Activated CD4-positive, alpha-beta T cell treated with anti-CD3 and anti-CD28 coated beads for 48 hours (primary cell): ENCODE results near the gene RAB24.
"Not testable (repeated sequence)": the region's sequence is repeated elsewhere in the genome, so short reads cannot be mapped to it uniquely, and the experiment has no call there.

ENCODE experiments used
- DNase-seq: peaks from one replicate; pipeline ENCODE4 v3.0.0-alpha.2; 2020

The RAB24 gene

DNA sequence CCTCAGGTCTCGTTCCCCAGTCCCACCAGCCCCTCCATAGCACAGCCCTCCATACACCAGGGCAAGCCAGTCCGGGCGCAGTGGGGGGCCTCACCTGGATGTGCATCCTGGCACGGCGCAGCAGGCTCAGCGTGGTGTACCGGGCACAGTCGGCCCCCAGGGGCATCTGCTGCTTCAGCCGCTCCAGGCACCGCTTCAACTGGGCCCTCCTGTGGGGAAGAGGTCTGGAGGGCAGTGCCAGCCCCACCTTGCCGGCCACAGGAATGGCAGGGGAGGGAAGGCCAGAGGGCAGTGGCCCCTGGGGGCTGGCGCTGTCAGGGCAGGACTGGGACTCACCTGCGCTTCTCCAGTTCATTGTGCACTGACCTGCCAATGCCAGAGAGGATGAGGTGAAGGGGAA is 6.8 kb upstream of the RAB24 start:
- no peak for DNase-seq

- DNase-seq: peak; percentile 83
Measured at GRCh38 chr5:177309351-177310191, 6.1 kb upstream of the RAB24 start.

DNA sequence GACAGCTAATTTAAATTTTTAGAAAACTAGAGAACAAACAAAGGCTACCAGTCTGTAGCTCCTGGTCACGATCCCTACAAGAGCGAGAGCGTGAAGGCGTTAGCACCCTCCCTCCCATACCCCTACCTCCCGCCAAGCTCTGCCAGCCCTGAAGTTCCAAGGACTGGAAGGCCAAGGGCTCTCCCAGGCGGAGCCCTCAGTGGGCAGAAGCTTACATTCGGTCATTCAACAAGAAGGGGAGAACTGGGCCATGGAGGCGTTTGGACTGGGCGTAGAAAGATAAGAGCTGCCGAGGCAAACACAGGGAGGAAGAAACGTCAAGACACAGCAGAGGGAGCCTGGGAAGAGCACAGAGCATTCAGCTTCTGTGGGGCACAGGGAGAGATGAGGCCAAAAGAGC is 5.2 kb upstream of the RAB24 start:
- DNase-seq: no peak

- no peak for DNase-seq
Measured at GRCh38 chr5:177307544-177308363, 4.2 kb upstream of the RAB24 start.

DNA sequence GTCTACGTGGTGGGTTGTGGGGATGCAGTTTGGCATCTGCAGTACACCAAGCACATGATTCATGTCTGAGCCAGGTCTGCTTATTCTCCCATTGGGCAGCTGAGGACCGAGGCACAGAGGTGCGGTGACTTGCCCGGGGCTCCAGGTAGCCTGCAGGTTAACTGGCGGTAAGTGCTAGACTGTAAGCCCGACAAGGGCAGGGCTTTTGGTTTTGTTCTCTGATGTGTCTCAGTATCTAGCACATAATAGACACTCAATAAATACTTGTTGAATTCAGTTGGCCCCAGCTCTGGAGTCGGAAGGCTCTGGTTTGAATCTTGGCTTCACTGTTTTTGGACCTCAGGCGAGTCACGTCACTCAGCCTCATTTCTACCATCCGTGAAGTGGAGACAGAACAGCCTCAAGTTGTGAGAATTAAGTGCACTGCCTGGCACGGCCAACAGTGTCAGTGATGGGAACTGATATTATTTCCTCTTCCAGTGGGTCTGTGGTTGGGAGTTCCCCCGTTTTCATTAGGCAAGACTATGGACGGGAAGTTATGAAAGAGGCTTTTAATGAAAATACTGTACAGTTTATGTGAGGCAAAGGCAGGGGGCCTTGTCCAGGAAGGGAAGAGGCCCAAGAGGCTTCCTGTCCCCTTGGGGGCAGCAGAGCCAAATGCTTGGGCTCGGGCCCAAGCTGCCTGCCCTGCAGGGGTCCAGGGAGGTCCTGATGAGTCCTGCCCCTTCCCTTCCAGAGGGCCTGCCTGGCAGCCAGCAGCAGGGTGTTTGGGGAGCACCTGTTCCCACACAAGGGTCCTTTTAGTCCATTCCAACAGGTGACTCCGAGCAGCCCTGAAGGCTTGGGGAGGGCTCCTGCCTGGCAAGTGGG is 3.4 kb upstream of the RAB24 start:
- DNase-seq: no peak

DNA sequence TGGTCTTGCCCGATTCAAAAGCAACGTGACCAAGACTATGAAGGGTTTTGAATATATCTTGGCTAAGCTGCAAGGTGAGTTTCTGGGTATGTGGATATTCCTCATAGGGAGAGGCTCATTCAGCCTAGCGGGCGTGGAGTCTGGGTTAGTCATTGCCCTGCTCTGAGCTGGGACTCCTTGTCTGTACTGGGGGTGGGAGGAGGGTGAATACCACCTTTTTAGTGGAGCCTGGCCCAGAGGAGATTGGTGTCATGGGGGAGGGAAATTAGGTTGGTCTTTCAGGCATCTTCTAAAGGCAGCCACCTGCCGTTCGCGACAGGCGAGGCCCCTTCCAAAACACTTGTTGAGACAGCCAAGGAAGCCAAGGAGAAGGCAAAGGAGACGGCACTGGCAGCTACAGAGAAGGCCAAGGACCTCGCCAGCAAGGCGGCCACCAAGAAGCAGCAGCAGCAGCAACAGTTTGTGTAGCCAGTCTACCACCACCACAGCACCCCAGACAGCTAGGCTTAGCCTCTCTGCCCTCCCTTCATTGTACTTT is 2.7 kb upstream of the RAB24 start:
- not testable (repeated sequence) for DNase-seq

GRCh38 chr5:177304392-177305119 is 1.0 kb upstream of the RAB24 start:
- DNase-seq: peak; percentile 54

DNA sequence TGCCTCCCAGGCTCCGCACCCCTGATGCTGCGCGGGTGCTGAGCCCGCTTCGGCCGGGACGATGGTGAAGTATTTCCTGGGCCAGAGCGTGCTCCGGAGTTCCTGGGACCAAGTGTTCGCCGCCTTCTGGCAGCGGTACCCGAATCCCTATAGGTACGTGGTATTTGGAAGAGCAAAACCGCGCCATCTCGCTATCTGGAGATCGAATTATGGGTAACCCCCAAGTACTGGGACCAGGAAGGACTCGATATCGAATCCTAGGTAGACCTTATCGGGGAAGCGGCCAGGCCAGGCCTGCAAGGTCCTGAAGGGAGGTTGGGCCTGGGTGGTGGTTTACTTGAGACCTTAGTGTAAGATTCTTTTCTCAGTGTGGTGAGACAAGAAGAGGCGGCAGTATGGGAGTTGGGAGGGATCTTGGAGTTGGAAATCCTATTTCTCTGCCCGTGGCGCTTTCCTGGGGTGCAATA is 439 bp upstream of the RAB24 start:
- DNase-seq: no peak

DNA sequence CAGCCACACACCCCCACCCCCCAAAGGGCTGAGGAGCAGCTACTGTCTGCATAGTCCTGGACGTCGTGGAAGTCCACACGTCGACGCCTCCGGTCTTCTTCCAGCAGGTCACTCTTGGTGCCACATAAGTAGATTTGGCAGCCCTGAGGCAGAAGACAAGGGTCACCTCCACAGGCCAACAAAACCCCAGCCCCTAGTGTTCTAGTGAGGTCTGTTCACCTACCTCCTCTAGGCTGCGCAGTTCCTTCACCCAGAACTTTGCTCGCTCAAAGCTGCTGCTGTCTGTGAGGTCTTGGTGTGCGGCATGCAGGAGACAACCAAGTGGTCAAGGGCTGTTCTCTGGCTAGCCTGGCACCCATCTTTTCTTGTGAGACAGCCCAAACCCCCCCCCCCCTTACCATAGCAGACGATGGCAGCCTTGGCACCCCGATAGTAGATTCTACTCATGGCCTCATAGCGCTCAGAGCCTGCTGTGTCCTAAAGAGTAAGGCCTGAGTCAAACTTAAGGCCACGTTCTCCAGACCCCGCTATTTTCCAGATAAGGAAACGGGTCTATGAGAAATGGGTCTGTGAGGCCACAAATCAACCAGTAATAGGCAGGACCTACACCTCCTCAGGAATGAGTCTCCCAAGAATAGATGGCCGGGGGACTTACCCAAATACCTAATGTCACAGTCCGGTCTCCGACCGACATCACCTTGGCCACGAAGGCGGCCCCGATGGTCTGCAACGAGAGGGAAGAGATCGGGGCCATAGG is 987 bp downstream of the RAB24 start:
- no peak for DNase-seq

GRCh38 chr5:177301503-177302165 is 1.9 kb downstream of the RAB24 start:
- no peak for DNase-seq

GRCh38 chr5:177300951-177301350 is 2.6 kb downstream of the RAB24 start:
- DNase-seq: no peak

DNA sequence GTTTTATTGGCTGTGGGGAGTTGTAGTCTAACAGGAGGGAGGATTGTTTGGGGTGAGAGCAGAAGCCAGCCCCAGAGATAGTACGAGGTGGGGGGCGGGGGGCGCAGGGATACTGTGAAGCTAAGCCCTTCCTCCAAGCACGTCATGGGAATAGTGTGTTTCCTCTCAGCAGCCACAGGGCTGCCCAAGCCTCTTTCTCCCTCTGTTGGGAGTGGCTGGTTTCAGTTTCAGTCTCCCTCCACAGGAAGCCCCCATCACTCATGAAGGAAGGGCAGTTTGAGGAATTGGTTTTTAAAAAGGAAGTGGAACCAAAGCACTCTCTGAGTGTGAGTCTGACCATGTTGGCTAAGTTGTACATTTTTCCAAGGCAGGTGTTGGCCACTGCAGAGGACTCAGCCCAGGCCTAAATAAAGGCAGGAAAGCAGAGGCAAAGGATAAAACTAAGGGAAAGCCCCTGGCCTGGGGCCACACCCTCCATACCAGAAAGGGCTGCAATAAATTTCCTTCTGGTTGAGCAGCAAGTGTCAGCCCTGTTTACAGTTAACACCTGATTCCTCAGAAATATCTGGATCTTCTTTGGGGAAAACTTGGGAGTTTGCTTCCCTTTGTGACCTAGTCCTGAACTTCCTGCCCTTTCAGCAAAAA is 3.2 kb downstream of the RAB24 start:
- peak; percentile 42 for DNase-seq

GRCh38 chr5:177299697-177300096 is 3.8 kb downstream of the RAB24 start:
- DNase-seq: no peak

GRCh38 chr5:177297922-177298321 is 5.6 kb downstream of the RAB24 start:
- DNase-seq: no peak

DNA sequence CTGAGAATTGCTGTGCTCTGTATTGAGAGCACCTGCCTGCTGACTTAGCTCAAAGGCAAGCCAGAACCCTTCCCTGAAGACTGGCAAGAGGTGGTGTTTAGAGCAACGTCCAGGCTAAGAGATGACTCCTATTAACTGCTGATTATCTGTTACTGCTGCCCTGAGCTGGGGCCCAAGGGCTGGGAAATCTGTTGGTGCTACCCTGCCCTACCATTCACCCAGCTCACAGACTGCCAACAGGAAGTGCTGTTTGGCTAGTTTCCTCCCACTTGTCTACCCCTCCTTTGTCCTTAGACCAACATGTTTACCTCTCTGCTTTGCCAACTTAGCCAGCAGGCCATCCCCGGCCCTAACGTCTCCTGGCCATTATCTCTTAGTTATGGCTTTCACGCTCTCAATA is 6.9 kb downstream of the RAB24 start:
- no peak for DNase-seq

DNA sequence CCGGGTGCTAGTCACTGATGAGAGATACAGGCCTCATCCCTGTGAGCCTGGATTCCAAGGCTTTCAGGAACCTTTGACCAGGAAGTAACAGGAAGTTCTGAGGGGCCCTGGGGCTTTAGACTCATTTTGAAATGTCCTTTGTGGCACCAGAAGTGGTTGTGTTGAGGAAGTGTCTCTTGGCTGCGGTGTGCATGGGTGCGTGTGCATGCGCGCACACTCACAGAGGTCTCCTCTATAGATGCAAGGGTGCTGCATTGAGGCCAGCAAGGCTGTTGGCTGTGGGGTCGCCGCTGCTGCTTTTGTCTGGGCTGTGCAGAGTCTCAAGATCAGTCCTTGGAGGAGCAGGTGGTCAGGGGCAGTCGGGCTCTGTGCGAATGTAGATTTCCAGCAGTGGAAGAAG is 7.6 kb downstream of the RAB24 start:
- DNase-seq: no peak

- no peak for DNase-seq
Measured at GRCh38 chr5:177294632-177295031, 8.9 kb downstream of the RAB24 start.

DNA sequence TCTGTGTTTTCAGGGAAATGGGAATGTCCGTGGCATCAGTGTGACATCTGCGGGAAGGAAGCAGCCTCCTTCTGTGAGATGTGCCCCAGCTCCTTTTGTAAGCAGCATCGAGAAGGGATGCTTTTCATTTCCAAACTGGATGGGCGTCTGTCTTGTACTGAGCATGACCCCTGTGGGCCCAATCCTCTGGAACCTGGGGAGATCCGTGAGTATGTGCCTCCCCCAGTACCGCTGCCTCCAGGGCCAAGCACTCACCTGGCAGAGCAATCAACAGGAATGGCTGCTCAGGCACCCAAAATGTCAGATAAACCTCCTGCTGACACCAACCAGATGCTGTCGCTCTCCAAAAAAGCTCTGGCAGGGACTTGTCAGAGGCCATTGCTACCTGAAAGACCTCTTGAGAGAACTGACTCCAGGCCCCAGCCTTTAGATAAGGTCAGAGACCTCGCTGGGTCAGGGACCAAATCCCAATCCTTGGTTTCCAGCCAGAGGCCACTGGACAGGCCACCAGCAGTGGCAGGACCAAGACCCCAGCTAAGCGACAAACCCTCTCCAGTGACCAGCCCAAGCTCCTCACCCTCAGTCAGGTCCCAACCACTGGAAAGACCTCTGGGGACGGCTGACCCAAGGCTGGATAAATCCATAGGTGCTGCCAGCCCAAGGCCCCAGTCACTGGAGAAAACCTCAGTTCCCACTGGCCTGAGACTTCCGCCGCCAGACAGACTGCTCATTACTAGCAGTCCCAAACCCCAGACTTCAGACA is 9.5 kb downstream of the RAB24 start:
- DNase-seq: no peak

GRCh38 chr5:177291735-177292134 is 11.8 kb downstream of the RAB24 start:
- DNase-seq: no peak
